SIG-M5 treated with dmso at 0.1 percent for 504 hours (cell line): ENCODE results near the gene OBP2A.

Experiments used
- DNase-seq: peaks from one replicate; lab custom pipeline; 2025; ENCODE audit not compliant: unreplicated experiment; lab: John Stamatoyannopoulos, UW

The OBP2A gene

DNA sequence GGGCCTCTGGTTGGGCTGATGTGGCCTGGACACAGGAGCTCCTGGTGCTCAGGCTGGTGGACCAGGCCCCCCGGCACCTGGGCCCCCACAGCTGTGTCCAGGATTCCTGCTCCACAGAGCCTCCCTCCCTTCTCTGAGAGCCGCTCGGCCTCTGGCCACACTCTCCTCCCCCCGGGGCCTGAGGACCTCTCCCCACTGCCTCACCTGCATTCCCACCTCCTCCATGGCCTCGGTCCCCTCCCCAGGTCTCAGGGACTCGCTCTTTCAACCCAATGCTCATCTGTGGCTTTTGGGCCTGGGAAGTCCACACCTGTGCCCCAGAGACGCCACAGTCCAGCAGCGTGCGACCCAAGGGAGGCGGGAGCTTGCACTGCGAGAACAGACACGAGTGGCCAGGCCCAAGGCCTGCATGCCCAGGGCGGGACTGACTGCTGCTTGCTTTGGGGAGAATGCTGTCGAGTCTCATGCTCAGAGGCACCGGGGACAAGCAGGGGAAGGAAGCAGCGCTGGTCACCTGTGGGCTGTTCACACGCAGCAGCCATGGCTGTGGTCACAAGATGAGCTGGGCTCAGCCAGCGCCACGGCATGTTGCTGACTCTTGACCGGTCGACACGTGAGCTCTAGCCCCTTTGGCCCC lies 30.2 kb downstream of the OBP2A start:
- no peak for DNase-seq

DNA sequence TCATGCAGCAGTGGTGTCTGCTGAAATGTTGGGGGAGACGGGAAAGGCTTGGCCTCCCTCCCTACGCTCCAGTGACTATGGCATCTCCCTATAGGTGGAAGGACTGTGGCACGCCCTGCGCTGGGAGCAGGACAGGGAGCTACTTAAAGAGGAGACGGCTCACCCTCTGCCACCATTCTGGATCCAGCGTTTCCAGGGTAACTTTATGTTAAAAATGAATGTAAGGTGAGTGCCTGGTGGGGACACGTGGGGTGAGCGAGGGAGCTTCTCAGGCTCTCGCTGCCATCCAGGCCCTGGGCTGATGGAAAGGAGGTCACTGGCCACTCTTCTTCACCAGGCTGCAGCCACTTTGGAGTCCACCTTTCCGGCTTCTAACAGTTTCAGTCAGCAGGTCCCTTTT lies 31.3 kb downstream of the OBP2A start:
- DNase-seq: no peak

DNA sequence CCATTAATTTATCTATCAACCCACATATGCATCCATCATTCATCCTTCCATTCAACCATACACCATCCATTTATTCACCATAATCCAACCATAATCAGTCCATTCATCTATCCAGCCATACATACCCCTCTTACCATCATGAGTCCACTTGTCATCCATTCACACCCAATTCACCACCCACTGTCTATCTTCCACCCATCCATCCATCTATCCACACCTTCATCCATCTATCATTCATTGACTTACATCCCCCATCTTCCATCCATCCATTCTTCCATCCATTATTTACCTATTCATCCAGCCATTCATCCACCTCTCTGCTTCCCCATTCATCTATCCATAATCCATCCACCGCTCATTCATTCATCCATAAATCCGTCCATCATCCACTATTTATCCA lies 33.4 kb downstream of the OBP2A start:
- DNase-seq: no peak

DNA sequence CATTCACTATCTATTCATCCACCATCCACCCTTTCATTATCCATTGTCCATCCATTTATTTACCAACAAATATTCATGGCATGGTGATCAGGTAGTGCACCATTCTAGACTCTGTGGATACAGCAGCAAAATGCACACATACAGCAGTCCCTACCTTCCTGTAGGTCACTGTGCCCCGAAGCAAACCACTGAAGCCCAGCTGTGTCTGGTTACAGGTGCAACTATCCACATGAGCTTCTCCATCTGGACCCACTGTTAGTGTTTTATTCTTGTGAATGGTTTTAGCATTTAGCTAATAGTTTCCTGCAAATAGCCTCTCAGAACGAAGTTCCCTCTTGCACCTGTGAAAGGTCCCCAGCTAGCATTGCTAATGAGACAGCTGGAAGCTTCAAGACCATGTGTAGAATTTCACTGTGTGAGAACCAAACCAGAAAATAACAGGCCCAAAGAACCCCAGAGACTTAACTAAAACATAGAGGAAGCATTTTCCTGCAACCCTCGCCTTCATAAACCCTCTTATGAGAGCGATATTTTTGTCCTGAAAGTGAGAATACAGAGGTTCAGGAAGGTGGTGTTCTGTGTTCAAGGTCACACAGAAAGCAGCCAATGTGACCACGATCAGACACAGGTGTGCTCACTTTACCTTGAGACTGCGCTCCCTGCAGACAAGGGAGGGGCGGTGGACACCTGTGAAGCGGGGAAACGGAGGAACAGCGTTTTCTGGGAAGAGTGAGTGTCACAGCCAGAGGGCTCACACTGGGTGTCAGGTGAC lies 34.1 kb downstream of the OBP2A start:
- DNase-seq: no peak

DNA sequence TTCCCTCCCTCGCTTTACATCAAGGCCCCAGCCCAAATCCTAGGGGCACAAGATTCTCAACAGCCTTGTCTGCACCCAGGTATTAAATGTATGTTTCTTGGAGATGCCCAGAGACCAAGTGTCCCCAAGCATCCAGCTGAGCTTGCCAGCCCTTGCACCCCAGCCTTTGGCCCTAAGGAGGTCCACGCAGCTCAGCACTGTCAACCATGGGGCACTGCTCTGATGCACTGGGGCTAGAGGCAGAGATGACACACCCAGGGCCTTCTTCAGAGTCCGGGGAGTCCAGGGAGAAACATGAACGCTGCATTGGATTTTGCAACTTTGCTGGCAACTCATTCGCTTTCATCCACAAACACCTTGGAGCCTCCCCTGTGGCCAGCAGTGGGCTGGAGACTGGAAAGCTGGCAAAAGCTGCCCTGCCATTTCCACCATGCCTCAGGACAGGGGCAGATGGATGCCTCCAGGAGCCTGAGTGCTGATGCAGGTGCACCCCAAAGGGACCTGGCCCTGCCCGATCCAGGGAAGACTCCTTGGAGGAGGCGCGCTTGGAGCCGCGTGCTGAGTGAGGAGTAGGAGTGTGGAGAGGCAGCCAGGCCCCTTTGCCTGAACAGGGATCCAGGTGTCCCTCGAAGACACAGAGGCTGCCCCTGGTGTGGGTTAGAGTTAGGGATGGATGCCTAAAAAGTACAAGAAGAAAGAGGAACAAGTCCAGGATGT lies 34.9 kb downstream of the OBP2A start:
- DNase-seq: no peak

DNA sequence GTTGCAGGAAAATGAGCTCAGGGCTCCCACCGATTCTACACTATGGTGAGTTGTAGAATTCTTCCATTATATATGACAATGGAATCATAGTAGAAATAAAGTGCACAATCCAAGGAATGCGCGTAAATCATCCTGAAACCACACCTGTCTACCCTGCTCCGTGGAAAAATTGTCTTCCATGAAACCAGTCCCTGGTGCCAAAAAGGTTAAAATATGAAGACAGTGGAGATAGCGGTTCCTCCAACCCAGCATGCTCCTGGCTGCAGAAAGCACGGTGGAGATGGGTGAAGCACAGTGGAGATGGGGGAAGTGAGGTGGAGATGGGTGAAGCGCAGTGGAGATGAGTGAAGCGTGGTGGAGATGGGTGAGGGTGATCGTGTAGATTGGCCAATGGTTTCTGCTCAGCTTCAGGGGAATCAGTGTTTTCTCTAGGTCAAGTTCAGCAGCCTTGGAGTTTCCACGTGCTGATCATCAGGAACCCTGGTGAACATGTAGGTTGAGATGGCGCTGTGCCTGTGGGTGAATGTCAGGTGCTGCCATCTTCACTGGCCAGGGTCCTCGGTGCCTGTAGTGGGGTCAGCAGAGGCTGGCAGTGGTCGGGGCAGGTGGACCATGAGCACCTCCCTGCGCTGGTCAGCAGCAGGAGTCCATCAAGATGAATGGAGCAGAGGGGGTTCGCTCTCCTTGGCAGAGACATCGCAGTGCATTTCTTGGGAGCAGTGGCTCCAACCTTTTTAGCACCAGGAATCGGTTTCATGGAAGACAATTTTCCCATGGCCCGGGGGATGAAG lies 35.9 kb downstream of the OBP2A start:
- DNase-seq: no peak

DNA sequence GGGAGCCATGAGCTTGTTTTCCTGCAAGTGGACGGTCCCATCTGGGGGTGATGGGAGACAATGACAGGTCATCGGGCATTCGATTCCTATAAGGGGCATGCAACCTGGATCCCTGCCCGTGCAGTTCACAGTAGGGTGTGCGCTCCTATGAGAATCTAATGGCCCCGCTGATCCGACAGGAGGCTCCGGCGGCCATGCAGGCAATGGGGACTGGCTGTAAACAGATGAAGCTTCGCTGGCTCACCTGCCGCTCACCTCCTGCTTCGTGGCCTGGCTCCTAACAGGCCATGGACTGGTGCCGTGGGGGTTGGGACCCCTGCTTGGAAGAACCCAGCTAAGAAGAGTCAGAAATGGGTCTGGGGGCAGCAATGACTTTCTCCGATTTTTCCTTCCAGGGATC lies 36.6 kb downstream of the OBP2A start:
- DNase-seq: no peak

DNA sequence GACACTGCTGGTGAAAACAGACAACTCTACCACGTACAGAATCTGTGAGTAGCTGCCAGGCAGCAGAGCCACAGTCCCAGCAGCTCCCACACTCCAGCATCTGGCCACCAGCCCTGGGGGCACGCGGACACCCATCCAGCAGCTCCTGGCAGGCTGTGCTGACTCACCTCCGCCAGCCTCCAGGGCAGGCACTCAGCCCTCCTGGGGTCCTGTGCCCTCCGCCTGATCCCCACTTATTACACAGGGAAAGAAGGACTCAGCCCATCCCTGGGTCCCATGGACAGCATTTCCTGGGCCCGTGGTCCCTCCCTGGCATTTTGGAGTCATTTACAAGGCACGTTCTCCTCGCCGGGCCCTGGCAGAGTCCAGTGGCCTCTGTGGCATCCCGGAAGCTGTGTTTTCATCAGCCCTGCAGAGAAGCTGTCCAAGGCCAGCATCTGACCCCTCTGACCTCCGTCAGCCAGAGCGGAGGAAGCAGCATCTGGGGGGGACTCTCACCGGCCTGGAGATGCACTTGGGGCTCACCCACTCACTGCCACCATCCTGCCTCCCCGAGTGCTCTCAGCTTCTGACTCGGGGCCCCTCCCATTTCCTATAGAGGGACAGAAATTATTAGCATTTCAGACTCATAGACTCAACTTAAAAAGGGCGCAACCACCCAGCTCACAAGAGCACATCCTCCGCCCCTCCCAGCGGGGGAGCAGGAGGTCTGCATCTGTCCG lies 37.2 kb downstream of the OBP2A start:
- DNase-seq: no peak

DNA sequence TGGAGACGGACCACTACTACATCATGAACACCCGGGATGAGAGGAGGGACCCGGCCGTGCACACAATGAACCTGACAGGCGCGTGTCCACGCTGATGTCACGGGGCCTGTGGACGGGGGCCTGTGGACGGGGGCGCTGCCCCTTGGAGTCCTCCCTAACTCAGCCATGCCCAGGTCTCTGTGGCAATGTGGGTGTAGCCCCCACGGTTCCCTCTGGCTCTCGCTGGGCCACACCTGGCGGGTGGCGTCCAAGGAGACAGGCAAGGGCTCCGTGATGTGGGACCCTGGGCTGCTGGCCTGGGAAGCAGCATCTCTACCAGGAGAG lies 37.7 kb downstream of the OBP2A start:
- DNase-seq: no peak

DNA sequence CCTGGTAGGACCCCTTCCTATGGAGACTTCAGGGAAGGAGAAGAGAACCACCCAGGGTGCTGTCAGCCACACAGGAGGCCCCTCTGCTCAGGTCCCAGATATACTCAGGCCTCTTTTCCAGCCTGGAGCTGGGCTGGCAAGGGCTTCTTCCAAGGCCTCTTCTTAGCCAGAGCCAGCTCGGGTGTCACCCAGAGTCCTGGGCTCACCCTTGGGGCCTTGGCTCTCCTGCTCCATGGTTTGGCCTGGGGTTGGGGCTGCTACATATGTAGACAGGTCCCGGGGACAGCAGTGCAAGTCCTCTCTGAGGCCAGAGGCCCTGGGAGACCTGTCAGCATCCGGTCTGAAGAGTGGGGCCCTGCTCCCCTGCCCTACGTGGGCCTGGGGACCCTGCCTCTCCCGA lies 38.4 kb downstream of the OBP2A start:
- no peak for DNase-seq

DNA sequence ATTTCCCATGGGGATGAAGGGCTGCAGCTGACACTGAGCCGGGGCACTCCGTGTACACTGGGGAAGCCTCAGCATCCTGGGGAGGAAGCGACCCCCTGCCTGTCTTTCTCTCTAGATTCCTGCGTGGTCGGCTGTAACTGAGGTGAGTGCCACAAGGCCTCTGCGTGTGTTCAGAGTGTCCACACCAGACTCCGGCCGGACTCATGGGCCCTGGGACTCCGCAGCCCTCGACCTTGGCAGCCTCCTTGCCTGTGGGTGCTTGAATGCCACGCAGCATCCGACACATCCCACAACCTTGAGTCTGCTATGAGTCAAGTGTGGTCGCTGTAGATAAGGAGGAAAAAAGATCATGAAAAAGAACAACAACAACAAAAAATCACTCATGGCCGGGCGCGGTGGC lies 39.0 kb downstream of the OBP2A start:
- no peak for DNase-seq

DNA sequence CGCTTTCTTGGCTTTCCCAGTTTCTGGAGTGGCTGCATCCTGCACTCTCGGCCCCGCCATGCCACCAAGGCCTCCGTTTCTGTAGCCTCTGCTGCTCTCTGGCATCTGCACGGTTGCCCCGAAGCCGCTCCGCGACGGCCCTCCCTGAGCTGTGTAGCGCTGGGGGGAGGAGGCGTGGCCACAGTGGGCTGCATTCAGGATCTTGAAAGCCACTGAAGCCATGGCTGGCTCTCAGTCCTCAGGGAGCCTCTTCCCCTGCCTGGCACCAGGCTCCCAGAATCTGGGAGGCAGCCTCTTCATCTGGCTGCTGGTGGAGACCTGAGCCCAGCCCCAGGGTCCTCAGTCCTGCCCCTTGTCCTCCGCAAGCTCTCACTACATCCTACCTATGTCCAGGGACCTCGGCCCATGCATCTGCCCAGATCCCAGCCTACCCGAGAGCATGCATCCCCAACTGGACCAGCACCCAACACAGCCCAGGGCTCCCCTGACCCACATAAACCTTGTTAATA lies 40.7 kb downstream of the OBP2A start:
- DNase-seq: no peak

DNA sequence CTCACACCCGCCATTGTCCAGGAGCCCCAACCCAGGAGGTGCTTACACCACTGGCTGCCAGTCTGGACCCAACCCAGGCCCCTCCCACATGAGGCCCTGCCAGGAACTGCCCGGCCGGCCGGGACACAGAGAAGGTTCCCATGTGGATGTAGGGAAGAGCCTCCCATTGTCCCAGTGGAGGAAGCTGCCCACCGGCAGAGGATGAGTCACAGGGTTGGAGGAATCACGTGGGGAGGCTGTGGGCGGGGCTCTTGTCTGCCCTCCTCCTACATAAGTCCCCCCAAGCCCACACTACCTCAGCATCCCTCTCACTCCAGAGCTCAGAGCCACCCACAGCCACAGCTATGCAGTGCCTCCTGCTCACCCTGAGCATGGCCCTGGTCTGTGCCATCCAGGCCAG lies 41.7 kb downstream of the OBP2A start:
- no peak for DNase-seq

DNA sequence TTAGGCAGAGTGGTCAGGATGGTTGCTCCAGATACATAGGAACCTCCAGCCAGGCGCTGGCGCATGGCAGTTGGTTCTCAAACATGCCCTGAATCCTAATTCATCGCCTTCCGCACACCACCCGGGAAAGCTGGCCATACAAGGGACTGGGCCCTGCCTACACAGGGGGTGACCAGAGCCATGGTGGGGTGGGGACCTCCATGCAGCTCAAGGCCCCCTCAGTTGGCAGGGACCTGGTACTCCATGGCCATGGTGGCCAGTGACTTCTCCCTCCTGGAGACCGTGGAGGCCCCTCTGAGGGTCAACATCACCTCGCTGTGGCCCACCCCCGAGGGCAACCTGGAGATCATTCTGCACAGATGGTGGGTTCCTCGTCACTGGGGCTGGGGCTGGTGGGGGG lies 42.4 kb downstream of the OBP2A start:
- no peak for DNase-seq

DNA sequence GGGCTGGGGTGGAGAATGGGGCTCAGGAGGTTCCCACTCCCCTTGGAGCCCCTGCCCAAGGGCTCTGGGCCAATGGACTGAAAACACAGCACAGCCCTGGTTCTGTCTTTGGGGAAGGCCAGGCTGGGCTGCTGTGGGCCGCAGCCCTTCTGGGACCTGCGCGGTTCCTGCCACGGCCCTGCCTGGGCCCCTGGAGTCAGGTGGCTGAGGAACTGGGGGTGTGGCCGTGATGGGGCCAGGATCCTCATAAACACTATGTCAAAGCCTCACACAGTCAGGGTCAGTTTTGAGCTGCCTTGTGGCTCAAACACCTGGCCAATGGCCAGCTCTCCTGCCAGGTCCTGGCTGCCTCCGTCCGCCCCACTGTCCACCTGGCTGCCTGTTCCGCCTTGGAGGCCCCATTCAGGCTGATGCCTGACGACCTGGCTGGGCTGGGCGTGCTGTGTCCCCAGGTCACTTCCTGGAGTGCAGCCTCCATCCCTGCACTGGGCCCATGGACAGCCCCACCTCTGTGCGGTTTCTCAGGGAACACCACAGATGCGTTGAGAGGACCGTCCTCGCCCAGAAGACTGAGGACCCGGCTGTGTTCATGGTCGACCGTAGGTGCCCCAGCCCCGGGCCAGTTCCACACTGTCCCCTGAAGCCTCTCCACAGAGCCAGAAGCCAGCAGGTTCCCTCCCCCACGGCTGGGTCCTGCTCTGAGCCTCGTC lies 43.1 kb downstream of the OBP2A start:
- DNase-seq: no peak

DNA sequence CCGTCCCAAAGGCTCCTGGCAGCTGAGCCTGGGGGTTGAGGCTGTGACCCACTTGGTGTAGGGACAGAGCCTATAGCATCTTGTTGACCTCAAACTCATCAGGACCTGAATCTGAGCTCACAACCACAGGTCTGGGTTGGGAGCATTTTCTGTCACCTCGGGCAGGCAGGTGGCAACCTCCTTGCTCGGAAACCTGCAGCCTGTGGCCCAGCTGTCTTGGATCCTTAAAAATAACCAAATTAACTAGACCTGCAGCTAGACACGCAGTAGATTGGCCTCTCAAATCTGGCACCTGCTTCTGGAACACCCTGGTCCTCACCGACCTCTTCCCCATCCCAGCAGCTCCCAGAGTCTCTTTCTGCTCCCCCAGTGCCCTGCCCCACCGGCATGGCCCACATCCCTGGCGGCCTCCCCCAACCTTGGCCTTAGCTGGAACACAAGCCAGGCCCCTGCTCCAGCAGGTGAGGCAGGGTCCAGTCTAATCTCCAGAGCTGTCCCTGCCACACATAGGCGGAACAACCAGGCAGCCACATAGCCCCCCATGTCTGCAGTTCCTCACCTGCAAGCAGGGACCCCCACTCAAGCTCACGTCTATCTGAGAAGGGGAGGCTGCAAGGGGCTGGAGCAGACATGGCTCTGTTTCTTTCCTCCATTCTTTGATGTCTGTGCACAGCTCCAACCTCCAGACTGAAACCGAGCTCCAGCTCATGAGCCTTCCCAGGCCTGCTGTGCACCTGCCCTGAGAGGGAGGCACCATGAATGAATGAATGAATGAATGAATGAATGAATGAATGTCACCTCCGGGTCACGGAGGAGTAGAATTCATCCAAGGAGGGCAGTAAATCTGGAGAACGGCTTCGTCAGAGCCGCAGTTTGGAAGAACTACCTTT lies 43.9 kb downstream of the OBP2A start:
- DNase-seq: no peak

DNA sequence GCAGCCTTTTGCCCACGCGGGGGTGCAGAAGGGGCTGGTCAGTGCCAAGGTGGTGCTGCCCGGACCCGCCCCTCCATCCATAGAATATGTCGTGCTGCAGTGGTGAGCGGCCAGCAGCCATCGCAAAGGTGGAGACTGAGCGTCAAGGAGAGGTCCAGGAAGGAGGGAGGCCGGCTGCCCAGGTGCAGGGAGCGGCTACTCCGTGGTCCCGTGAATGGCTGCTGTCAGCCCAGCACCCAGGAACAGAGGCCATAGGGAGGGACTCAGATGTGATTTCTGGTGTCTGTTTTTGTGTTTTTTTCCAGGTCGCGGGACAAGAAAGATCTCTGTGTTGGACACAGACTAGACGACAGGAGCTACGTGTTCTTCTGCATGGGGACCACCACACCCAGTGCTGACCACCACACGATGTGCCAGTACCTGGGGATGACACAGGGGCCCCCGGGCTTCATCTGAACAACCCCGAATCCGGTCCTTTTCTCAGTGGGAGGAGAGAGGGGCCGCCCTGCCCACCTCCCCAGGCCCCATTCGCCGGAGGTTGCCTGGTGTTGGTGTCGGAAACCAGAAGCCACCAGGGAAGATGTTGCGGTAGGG lies 44.7 kb downstream of the OBP2A start:
- DNase-seq: no peak

DNA sequence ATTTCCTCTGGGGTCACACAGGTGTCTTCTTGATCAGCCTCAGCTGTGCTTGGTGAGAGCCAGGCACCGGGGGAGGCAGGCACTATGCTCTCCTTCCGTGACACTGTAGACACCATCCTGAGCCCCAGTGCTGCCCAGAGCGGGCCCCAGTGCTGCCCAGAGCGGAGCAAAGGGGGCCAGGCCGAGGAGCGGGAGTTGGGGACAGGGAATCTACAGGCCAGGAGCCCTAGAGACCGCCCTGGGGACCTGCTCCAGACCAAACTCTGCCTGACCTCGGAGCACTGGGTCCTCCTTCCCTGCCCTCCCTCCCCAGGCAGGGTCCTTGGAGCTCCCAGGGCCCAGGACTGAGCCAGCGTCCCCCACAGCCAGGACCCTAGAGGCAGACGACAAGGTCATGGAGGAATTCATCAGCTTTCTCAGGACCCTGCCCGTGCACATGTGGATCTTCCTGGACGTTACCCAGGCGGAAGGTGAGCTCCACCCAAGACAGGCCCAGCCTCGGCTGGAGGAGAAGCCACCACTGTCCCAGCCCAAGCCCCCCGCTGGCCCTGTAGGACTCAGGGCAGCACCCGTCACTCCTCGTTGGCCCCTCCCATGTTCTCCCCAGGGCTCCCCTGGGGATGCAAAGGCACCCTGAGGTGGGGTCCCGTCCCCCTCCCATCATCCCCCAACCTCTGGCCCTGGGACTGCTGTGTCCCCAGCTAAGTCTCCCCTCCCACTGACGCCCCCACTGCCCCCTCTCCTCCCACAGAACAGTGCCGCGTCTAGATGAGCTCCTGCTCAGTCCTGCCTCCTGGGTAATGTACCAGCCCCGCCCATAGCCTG lies 45.8 kb downstream of the OBP2A start:
- DNase-seq: no peak
